Spleen (tissue), 7 donors: Measurements from ENCODE around the gene MMD.
"Not testable (repeated sequence)": the region's sequence is repeated elsewhere in the genome, so short reads cannot be mapped to it uniquely, and the experiment has no call there.

Experiments
- POLR2A ChIP-seq, 3 donors: fragments of 450-650 bp; IDR thresholded peaks; one replicate each; pipeline ENCODE4 v1.5.1; 2017; ENCODE audit warnings: antibody characterized with exemption in 3 of 3, mild to moderate bottlenecking in 1 of 3
- POLR2AphosphoS5 ChIP-seq, 3 donors: sonication (generic); formaldehyde crosslinking; IDR thresholded peaks; one replicate each; pipeline ENCODE4 v1.5.1; 2017; ENCODE audit warnings: antibody characterized with exemption in 3 of 3
- TF ChIP-seq, protein P1 (sequence below), 11 experiments: fragments of 200-600 bp in 7 of 11; fragments of 450-650 bp in 4 of 11; sonication (generic) in 4 of 11; IDR thresholded peaks in 8 of 11; conservative IDR thresholded peaks in 3 of 11; 1 replicate in 7 of 11; 2 replicates in 4 of 11; pipeline versions ENCODE4 v1.4.0 to v1.8.0; 2016 to 2021; ENCODE audit warnings: antibody characterized with exemption in 11 of 11, inconsistent platforms in 4 of 11, mild to moderate bottlenecking in 1 of 11
- donor health status: DM: no; HTN: no; CAD: no; lungs with moderate emphysema.
- donor health status: DM: no; HTN: no; CAD: no.
- donor health status: DM: no; HTN: no; CAD: no.

DNA sequence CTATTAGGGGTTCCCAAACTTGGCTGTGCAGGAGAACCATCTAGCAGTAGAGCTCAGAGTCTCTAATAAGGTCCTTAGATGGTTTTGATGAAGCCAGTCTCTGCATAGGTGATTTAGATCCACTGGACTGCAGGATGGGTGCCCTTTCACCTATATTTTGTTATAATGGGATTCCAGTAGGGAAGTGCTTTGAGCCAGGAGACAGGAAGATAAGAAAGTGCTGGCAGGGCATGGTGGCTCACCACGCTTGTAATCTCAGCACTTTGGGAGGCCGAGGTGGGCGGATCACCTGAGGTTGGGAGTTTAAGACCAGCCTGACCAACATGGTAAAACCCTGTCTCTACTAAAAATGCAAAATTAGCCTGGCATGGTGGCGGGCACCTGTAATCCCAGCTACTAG is 44.1 kb upstream of the MMD start:
- not testable (repeated sequence) for TF ChIP-seq POLR2AphosphoS5, POLR2A (IDR thresholded peaks at IDR 0.05)
- TF ChIP-seq, protein P1, sequence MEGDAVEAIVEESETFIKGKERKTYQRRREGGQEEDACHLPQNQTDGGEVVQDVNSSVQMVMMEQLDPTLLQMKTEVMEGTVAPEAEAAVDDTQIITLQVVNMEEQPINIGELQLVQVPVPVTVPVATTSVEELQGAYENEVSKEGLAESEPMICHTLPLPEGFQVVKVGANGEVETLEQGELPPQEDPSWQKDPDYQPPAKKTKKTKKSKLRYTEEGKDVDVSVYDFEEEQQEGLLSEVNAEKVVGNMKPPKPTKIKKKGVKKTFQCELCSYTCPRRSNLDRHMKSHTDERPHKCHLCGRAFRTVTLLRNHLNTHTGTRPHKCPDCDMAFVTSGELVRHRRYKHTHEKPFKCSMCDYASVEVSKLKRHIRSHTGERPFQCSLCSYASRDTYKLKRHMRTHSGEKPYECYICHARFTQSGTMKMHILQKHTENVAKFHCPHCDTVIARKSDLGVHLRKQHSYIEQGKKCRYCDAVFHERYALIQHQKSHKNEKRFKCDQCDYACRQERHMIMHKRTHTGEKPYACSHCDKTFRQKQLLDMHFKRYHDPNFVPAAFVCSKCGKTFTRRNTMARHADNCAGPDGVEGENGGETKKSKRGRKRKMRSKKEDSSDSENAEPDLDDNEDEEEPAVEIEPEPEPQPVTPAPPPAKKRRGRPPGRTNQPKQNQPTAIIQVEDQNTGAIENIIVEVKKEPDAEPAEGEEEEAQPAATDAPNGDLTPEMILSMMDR (IDR thresholded peaks at IDR 0.05 in 8 of 11, conservative IDR thresholded peaks at IDR 0.05 in 3 of 11) = not testable (repeated sequence)
